ENCODE results near the gene IVNS1ABP. TPM values are rescaled to one million over a fixed set of nuclear protein-coding genes. Genes with fewer than 3 reads are reported as not detected.

The IVNS1ABP gene
- total and polyA plus RNA-seq, 2 experiments from 2014 or later: 73.5 to 162 TPM

GRCh38 chr1:185267301-185267700 lies 49.7 kb downstream of the IVNS1ABP start:
- Histone ChIP-seq H3K79me2 (replicated peaks; ENCODE audit: insufficient read depth) (no peaks in the 10 kb centered on the region), H3K9me2 (ENCODE audit: insufficient read depth) (no peaks in the 10 kb centered on the region), H4K20me1 (replicated peaks; ENCODE audit: insufficient read depth) (no peaks in the 10 kb centered on the region), H3F3A (replicated peaks; ENCODE audit: low read depth) (no peaks in the 10 kb centered on the region), H2AFZ (no peak overlapping the region), H3K4me2 (no peak overlapping the region), H3K27ac (ENCODE audit: low read depth) (no peak overlapping the region), H3K4me1 (ENCODE audit: insufficient read depth) (no peaks in the 10 kb centered on the region), H3K27me3 (ENCODE audit: insufficient read depth) (no peaks in the 10 kb centered on the region), H3K36me3 (ENCODE audit: insufficient read depth) (no peaks in the 10 kb centered on the region), H3K4me3 (no peak overlapping the region)
- ATAC-seq (no peak), DNase-seq (ENCODE audit: low spot score) (no peak)
- H3K36me3 Mint-ChIP-seq (ENCODE audit: low read depth): no peaks in the 10 kb centered on the region
- H3K4me3 Mint-ChIP-seq: no peak overlapping the region
- no peaks in the 10 kb centered on the region for H3K4me1 Mint-ChIP-seq
- no peaks in the 10 kb centered on the region for H3K27me3 Mint-ChIP-seq (ENCODE audit: insufficient read depth, low read depth, poor library complexity)
- no peaks in the 10 kb centered on the region for H3K9me3 Mint-ChIP-seq
- TF ChIP-seq, protein P1, sequence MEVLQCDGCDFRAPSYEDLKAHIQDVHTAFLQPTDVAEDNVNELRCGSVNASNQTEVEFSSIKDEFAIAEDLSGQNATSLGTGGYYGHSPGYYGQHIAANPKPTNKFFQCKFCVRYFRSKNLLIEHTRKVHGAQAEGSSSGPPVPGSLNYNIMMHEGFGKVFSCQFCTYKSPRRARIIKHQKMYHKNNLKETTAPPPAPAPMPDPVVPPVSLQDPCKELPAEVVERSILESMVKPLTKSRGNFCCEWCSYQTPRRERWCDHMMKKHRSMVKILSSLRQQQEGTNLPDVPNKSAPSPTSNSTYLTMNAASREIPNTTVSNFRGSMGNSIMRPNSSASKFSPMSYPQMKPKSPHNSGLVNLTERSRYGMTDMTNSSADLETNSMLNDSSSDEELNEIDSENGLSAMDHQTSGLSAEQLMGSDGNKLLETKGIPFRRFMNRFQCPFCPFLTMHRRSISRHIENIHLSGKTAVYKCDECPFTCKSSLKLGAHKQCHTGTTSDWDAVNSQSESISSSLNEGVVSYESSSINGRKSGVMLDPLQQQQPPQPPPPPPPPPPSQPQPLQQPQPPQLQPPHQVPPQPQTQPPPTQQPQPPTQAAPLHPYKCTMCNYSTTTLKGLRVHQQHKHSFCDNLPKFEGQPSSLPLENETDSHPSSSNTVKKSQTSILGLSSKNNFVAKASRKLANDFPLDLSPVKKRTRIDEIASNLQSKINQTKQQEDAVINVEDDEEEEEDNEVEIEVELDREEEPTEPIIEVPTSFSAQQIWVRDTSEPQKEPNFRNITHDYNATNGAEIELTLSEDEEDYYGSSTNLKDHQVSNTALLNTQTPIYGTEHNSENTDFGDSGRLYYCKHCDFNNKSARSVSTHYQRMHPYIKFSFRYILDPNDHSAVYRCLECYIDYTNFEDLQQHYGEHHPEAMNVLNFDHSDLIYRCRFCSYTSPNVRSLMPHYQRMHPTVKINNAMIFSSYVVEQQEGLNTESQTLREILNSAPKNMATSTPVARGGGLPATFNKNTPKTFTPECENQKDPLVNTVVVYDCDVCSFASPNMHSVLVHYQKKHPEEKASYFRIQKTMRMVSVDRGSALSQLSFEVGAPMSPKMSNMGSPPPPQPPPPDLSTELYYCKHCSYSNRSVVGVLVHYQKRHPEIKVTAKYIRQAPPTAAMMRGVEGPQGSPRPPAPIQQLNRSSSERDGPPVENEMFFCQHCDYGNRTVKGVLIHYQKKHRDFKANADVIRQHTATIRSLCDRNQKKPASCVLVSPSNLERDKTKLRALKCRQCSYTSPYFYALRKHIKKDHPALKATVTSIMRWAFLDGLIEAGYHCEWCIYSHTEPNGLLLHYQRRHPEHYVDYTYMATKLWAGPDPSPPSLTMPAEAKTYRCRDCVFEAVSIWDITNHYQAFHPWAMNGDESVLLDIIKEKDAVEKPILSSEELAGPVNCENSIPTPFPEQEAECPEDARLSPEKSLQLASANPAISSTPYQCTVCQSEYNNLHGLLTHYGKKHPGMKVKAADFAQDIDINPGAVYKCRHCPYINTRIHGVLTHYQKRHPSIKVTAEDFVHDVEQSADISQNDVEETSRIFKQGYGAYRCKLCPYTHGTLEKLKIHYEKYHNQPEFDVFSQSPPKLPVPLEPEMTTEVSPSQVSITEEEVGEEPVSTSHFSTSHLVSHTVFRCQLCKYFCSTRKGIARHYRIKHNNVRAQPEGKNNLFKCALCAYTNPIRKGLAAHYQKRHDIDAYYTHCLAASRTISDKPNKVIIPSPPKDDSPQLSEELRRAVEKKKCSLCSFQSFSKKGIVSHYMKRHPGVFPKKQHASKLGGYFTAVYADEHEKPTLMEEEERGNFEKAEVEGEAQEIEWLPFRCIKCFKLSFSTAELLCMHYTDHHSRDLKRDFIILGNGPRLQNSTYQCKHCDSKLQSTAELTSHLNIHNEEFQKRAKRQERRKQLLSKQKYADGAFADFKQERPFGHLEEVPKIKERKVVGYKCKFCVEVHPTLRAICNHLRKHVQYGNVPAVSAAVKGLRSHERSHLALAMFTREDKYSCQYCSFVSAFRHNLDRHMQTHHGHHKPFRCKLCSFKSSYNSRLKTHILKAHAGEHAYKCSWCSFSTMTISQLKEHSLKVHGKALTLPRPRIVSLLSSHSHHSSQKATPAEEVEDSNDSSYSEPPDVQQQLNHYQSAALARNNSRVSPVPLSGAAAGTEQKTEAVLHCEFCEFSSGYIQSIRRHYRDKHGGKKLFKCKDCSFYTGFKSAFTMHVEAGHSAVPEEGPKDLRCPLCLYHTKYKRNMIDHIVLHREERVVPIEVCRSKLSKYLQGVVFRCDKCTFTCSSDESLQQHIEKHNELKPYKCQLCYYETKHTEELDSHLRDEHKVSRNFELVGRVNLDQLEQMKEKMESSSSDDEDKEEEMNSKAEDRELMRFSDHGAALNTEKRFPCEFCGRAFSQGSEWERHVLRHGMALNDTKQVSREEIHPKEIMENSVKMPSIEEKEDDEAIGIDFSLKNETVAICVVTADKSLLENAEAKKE (CRISPR knock-in tag; IDR thresholded peaks at IDR 0.05): no peak
- TF ChIP-seq CTCF (conservative IDR thresholded peaks at IDR 0.05; ENCODE audit: low read depth in 2 of 2): no peak
- H3K27ac Mint-ChIP-seq: no peak overlapping the region

DNA sequence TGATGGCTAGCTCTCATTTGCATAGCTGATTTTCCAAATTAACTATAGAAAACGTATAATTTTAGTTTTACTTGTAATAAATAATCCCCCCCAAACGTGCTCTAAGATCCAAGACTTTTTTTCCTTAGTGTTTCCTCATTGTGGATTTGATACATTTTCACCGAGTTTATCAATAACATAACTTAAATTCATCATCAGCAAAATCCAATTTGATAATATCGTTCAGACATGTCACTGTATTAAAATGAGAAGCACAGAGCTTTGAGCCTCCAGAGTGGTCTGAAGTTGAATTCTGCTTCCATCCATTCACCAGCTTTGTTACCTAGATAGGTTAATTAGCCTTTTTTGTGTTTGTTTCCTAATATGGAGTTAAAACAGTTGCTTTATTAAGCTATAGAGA lies 51.7 kb downstream of the IVNS1ABP start:
- H3K36me3 Mint-ChIP-seq (ENCODE audit: low read depth): no peaks in the 10 kb centered on the region
- no peak for ATAC-seq

More for the DNA sequence above, 51.7 kb downstream of the IVNS1ABP start:
- Histone ChIP-seq H3F3A (replicated peaks; ENCODE audit: low read depth) (no peaks in the 10 kb centered on the region), H3K4me3 (no peak overlapping the region), H3K36me3 (ENCODE audit: insufficient read depth) (no peaks in the 10 kb centered on the region), H3K4me1 (ENCODE audit: insufficient read depth) (no peaks in the 10 kb centered on the region), H4K20me1 (replicated peaks; ENCODE audit: insufficient read depth) (no peaks in the 10 kb centered on the region), H3K9me2 (ENCODE audit: insufficient read depth) (no peaks in the 10 kb centered on the region), H3K79me2 (replicated peaks; ENCODE audit: insufficient read depth) (no peaks in the 10 kb centered on the region), H3K27me3 (ENCODE audit: insufficient read depth) (no peaks in the 10 kb centered on the region), H2AFZ (no peak overlapping the region), H3K4me2 (no peak overlapping the region), H3K27ac (ENCODE audit: low read depth) (no peak overlapping the region)
- DNase-seq (ENCODE audit: low spot score): no peak
- TF ChIP-seq ZNF331 (CRISPR knock-in tag; IDR thresholded peaks at IDR 0.05; ENCODE audit: low read depth) (no peak), CTCF (conservative IDR thresholded peaks at IDR 0.05; ENCODE audit: low read depth in 2 of 2) (no peak), STAT1 (IDR thresholded peaks at IDR 0.05; ENCODE audit: unreplicated experiment) (no peak), CREB1 (CRISPR knock-in tag; IDR thresholded peaks at IDR 0.05; ENCODE audit: low read depth) (no peak), EZH2phosphoT487 (IDR thresholded peaks at IDR 0.05; ENCODE audit: unreplicated experiment) (no peak)
- TF ChIP-seq, protein P2, sequence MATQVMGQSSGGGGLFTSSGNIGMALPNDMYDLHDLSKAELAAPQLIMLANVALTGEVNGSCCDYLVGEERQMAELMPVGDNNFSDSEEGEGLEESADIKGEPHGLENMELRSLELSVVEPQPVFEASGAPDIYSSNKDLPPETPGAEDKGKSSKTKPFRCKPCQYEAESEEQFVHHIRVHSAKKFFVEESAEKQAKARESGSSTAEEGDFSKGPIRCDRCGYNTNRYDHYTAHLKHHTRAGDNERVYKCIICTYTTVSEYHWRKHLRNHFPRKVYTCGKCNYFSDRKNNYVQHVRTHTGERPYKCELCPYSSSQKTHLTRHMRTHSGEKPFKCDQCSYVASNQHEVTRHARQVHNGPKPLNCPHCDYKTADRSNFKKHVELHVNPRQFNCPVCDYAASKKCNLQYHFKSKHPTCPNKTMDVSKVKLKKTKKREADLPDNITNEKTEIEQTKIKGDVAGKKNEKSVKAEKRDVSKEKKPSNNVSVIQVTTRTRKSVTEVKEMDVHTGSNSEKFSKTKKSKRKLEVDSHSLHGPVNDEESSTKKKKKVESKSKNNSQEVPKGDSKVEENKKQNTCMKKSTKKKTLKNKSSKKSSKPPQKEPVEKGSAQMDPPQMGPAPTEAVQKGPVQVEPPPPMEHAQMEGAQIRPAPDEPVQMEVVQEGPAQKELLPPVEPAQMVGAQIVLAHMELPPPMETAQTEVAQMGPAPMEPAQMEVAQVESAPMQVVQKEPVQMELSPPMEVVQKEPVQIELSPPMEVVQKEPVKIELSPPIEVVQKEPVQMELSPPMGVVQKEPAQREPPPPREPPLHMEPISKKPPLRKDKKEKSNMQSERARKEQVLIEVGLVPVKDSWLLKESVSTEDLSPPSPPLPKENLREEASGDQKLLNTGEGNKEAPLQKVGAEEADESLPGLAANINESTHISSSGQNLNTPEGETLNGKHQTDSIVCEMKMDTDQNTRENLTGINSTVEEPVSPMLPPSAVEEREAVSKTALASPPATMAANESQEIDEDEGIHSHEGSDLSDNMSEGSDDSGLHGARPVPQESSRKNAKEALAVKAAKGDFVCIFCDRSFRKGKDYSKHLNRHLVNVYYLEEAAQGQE (IDR thresholded peaks at IDR 0.05; ENCODE audit: unreplicated experiment): no peak
- Mint-ChIP-seq H3K27ac (no peak overlapping the region), H3K27me3 (ENCODE audit: insufficient read depth, low read depth, poor library complexity) (no peaks in the 10 kb centered on the region), H3K4me1 (no peaks in the 10 kb centered on the region), H3K9me3 (no peaks in the 10 kb centered on the region), H3K4me3 (no peak overlapping the region)
